Activated naive CD4-positive, alpha-beta T cell treated with anti-CD3 and anti-CD28 coated beads for 36 hours (primary cell): ENCODE results near the gene PKMYT1. TPM values are rescaled to one million over a fixed set of nuclear protein-coding genes. Genes with fewer than 3 reads are reported as not detected.

Source experiments
- CTCF ChIA-PET: fragments of 350-600 bp; sonication (Branson Sonifier 250); formaldehyde crosslinking; loops from one replicate; lab custom pipeline; 2021; ENCODE audit warnings: antibody characterized with exemption; lab: Charles Lee
- DNase-seq: peaks from one replicate; pipeline ENCODE4 v3.0.0-alpha.2; 2020
- H3K27ac Mint-ChIP-seq: one replicate; pipeline ENCODE4 v1.8.0; 2021; ENCODE audit warnings: mild to moderate bottlenecking, mixed read lengths
- H3K27me3 Mint-ChIP-seq: one replicate; pipeline ENCODE4 v1.8.0; 2021; ENCODE audit warnings: low read depth, mixed read lengths
- H3K36me3 Mint-ChIP-seq: one replicate; pipeline ENCODE4 v1.8.0; 2021; ENCODE audit warnings: low read depth, mixed read lengths
- H3K4me1 Mint-ChIP-seq: one replicate; pipeline ENCODE4 v1.8.0; 2021; ENCODE audit warnings: low read depth, mixed read lengths
- H3K4me3 Mint-ChIP-seq: one replicate; pipeline ENCODE4 v1.8.0; 2021; ENCODE audit warnings: mild to moderate bottlenecking, moderate library complexity, mixed read lengths
- H3K9me3 Mint-ChIP-seq: one replicate; pipeline ENCODE4 v1.8.0; 2021; ENCODE audit warnings: mixed read lengths
- intact Hi-C: fragments of 100-400 bp; cut with micrococcal nuclease; formaldehyde crosslinking; loops from one replicate; pipeline ENCODE4 v1.15.1; 2023
- total RNA-seq, 2 experiments: library from RNA; stranded (reverse); gene quantifications; one replicate each; pipeline ENCODE4 v1.2.3, GENCODE V29; 2021

Gene PKMYT1
- total RNA-seq, 2 experiments from 2014 or later, result 128 to 136 TPM

- no peaks in the 10 kb centered on the region for H3K9me3 Mint-ChIP-seq
- H3K36me3 Mint-ChIP-seq, result no peaks in the 10 kb centered on the region
- peaks cover 25% of the 10 kb centered on the region for H3K4me1 Mint-ChIP-seq
- peaks cover 2% of the 10 kb centered on the region for H3K27me3 Mint-ChIP-seq
- no peak overlapping the region for H3K27ac Mint-ChIP-seq
- CTCF ChIA-PET, result interaction anchor here (13.3 kb wide), 1 partner anchor 22 kb away, joined by 310 read pairs; the partner anchor contains the start of genes CLDN6, HCFC1R1, THOC6 and TNFRSF12A
- intact Hi-C loops, result loop anchor here (1.0 to 2.0 kb wide), 2 partner anchors 16 to 119 kb away; partner anchors contain the start of gene TNFRSF12A
- peak overlapping the region; percentile 59 for H3K4me3 Mint-ChIP-seq
- no peak for DNase-seq
Measured at GRCh38 chr16:3004781-3005284, 24.6 kb upstream of the PKMYT1 start.

- Mint-ChIP-seq H3K27ac (no peak overlapping the region), H3K9me3 (no peaks in the 10 kb centered on the region), H3K36me3 (no peaks in the 10 kb centered on the region), H3K4me3 (peak overlapping the region; percentile 59), H3K4me1 (peaks cover 25% of the 10 kb centered on the region), H3K27me3 (peaks cover 2% of the 10 kb centered on the region)
- no peak for DNase-seq
- intact Hi-C loops, result loop anchor here (1.0 to 2.0 kb wide), 2 partner anchors 16 to 120 kb away; partner anchors contain the start of gene TNFRSF12A
- CTCF ChIA-PET, result interaction anchor here (0.6 to 13.3 kb wide), 11 partner anchors 22 to 884 kb away, joined by 3 to 310 read pairs (median 4); partner anchors contain the start of genes BICDL2, CLDN6, HCFC1R1 and THOC6
Measured at GRCh38 chr16:3004319-3004718, 24.1 kb upstream of the PKMYT1 start.

GRCh38 chr16:3003582-3004270 is 23.5 kb upstream of the PKMYT1 start:
- H3K27ac Mint-ChIP-seq, result no peak overlapping the region

GRCh38 chr16:3001316-3001715 is 21.1 kb upstream of the PKMYT1 start:
- Mint-ChIP-seq H3K4me3 (no peak overlapping the region), H3K27ac (no peak overlapping the region), H3K4me1 (no peaks in the 10 kb centered on the region), H3K27me3 (peaks cover 2% of the 10 kb centered on the region), H3K36me3 (no peaks in the 10 kb centered on the region), H3K9me3 (no peaks in the 10 kb centered on the region)
- CTCF ChIA-PET, result interaction anchor here (13.3 kb wide), 1 partner anchor 25 kb away, joined by 310 read pairs; the partner anchor contains the start of genes CLDN6, HCFC1R1, THOC6 and TNFRSF12A
- intact Hi-C loops, result no loop called here
- no peak for DNase-seq

More at GRCh38 chr16:3003582-3004270, 23.5 kb upstream of the PKMYT1 start:
- H3K27me3 Mint-ChIP-seq, result peaks cover 2% of the 10 kb centered on the region
- H3K36me3 Mint-ChIP-seq, result no peaks in the 10 kb centered on the region
- H3K9me3 Mint-ChIP-seq, result no peaks in the 10 kb centered on the region
- intact Hi-C loops, result loop anchor here (1.0 to 2.0 kb wide), 6 partner anchors 17 to 163 kb away; partner anchors contain the start of genes THOC6 and TNFRSF12A
- H3K4me1 Mint-ChIP-seq, result peaks cover 23% of the 10 kb centered on the region
- CTCF ChIA-PET, result interaction anchor here (0.6 to 13.3 kb wide), 11 partner anchors 23 to 883 kb away, joined by 3 to 310 read pairs (median 4); partner anchors contain the start of genes BICDL2, CLDN6, HCFC1R1 and THOC6
- DNase-seq, result peak; percentile 98
- peak overlapping the region; percentile 49 for H3K4me3 Mint-ChIP-seq

GRCh38 chr16:3000540-3000939 is 20.3 kb upstream of the PKMYT1 start:
- Mint-ChIP-seq H3K4me3 (no peak overlapping the region), H3K27ac (no peak overlapping the region), H3K9me3 (no peaks in the 10 kb centered on the region), H3K4me1 (no peaks in the 10 kb centered on the region), H3K27me3 (no peaks in the 10 kb centered on the region), H3K36me3 (no peaks in the 10 kb centered on the region)
- intact Hi-C loops, result no loop called here
- CTCF ChIA-PET, result interaction anchor here (13.3 kb wide), 1 partner anchor 26 kb away, joined by 310 read pairs; the partner anchor contains the start of genes CLDN6, HCFC1R1, THOC6 and TNFRSF12A
- no peak for DNase-seq

- H3K4me3 Mint-ChIP-seq, result no peak overlapping the region
- intact Hi-C loops, result no loop called here
- CTCF ChIA-PET, result interaction anchor here (13.3 kb wide), 1 partner anchor 27 kb away, joined by 310 read pairs; the partner anchor contains the start of genes CLDN6, HCFC1R1, THOC6 and TNFRSF12A
Measured at GRCh38 chr16:2999929-3000328, 19.7 kb upstream of the PKMYT1 start.

GRCh38 chr16:2996298-2996697 is 16.1 kb upstream of the PKMYT1 start:
- no peaks in the 10 kb centered on the region for H3K9me3 Mint-ChIP-seq
- H3K36me3 Mint-ChIP-seq, result no peaks in the 10 kb centered on the region
- CTCF ChIA-PET, result no interaction called here
- H3K27me3 Mint-ChIP-seq, result no peaks in the 10 kb centered on the region
- intact Hi-C loops, result no loop called here
- no peak overlapping the region for H3K27ac Mint-ChIP-seq
- no peaks in the 10 kb centered on the region for H3K4me1 Mint-ChIP-seq
- H3K4me3 Mint-ChIP-seq, result no peak overlapping the region
- no peak for DNase-seq

More at GRCh38 chr16:2999929-3000328, 19.7 kb upstream of the PKMYT1 start:
- H3K36me3 Mint-ChIP-seq, result no peaks in the 10 kb centered on the region
- H3K27me3 Mint-ChIP-seq, result no peaks in the 10 kb centered on the region
- H3K9me3 Mint-ChIP-seq, result no peaks in the 10 kb centered on the region
- H3K4me1 Mint-ChIP-seq, result no peaks in the 10 kb centered on the region
- no peak for DNase-seq
- no peak overlapping the region for H3K27ac Mint-ChIP-seq

GRCh38 chr16:2992383-2993081 is 12.3 kb upstream of the PKMYT1 start:
- no peaks in the 10 kb centered on the region for H3K9me3 Mint-ChIP-seq
- H3K27ac Mint-ChIP-seq, result no peak overlapping the region
- intact Hi-C loops, result no loop called here
- no peaks in the 10 kb centered on the region for H3K4me1 Mint-ChIP-seq
- DNase-seq, result no peak
- no peaks in the 10 kb centered on the region for H3K36me3 Mint-ChIP-seq
- CTCF ChIA-PET, result no interaction called here
- H3K27me3 Mint-ChIP-seq, result no peaks in the 10 kb centered on the region
- no peak overlapping the region for H3K4me3 Mint-ChIP-seq

GRCh38 chr16:2991566-2992261 is 11.5 kb upstream of the PKMYT1 start:
- intact Hi-C loops, result no loop called here
- H3K27ac Mint-ChIP-seq, result no peak overlapping the region
- CTCF ChIA-PET, result no interaction called here
- no peaks in the 10 kb centered on the region for H3K36me3 Mint-ChIP-seq
- no peak overlapping the region for H3K4me3 Mint-ChIP-seq
- no peaks in the 10 kb centered on the region for H3K4me1 Mint-ChIP-seq
- no peaks in the 10 kb centered on the region for H3K9me3 Mint-ChIP-seq
- no peaks in the 10 kb centered on the region for H3K27me3 Mint-ChIP-seq
- DNase-seq, result no peak

GRCh38 chr16:2990891-2991290 is 10.6 kb upstream of the PKMYT1 start:
- intact Hi-C loops, result no loop called here

GRCh38 chr16:2988590-2989099 is 8.4 kb upstream of the PKMYT1 start:
- CTCF ChIA-PET, result interaction anchor here (0.5 kb wide), 1 partner anchor 28 kb away, joined by 3 read pairs; no protein-coding TSS in a partner anchor
- peaks cover 4% of the 10 kb centered on the region for H3K4me1 Mint-ChIP-seq
- no peaks in the 10 kb centered on the region for H3K27me3 Mint-ChIP-seq
- H3K4me3 Mint-ChIP-seq, result no peak overlapping the region
- no peaks in the 10 kb centered on the region for H3K36me3 Mint-ChIP-seq
- no peak overlapping the region for H3K27ac Mint-ChIP-seq
- intact Hi-C loops, result no loop called here
- H3K9me3 Mint-ChIP-seq, result no peaks in the 10 kb centered on the region
- DNase-seq, result no peak

More at GRCh38 chr16:2990891-2991290, 10.6 kb upstream of the PKMYT1 start:
- Mint-ChIP-seq H3K36me3 (no peaks in the 10 kb centered on the region), H3K27me3 (no peaks in the 10 kb centered on the region), H3K4me3 (no peak overlapping the region), H3K9me3 (no peaks in the 10 kb centered on the region), H3K4me1 (no peaks in the 10 kb centered on the region), H3K27ac (no peak overlapping the region)
- DNase-seq, result no peak
- CTCF ChIA-PET, result interaction anchor here (0.6 kb wide), 1 partner anchor 87 kb away, joined by 3 read pairs; no protein-coding TSS in a partner anchor
